H1 (cell line): ENCODE data around the gene CROCC2. TPM values are rescaled to one million over a fixed set of nuclear protein-coding genes. Genes with fewer than 3 reads are reported as not detected.

Source experiments
- CTCF ChIA-PET: fragments of 300-600 bp; sonication (Branson Sonifier 250); formaldehyde crosslinking; loops from one replicate; lab custom pipeline; 2021; ENCODE audit not compliant: partially characterized antibody; lab: Charles Lee
- POLR2A ChIA-PET: fragments of 300-600 bp; sonication (Branson Sonifier 250); formaldehyde crosslinking; loops from one replicate; lab custom pipeline; 2021; ENCODE audit warnings: inconsistent platforms; ENCODE audit not compliant: partially characterized antibody; lab: Charles Lee
- DNase-seq, 2 experiments: peaks; one replicate each; pipeline versions ENCODE4 v3.0.0 to v3.0.0-alpha.2; 2010 to 2022; ENCODE audit warnings: low spot score in 2 of 2, low read depth in 1 of 2, mixed read lengths in 1 of 2
- FAIRE-seq: peaks from 2 replicates; lab custom pipeline; 2011; peaks lifted over from hg19 to GRCh38; lab: Jason Lieb, UNC
- H2AFZ ChIP-seq: 2 replicates; pipeline ENCODE4 v1.8.1; 2012; ENCODE audit warnings: low read length, inconsistent platforms
- H2AK5ac ChIP-seq: 2 replicates; pipeline ENCODE4 v1.6.1; 2013; ENCODE audit warnings: low read depth, low read length
- H2BK120ac ChIP-seq: replicated peaks from 2 replicates; pipeline ENCODE3; 2013; ENCODE audit warnings: low read depth, low read length, inconsistent platforms
- H2BK12ac ChIP-seq: 2 replicates; pipeline ENCODE4 v1.6.1; 2013; ENCODE audit warnings: low read depth, low read length
- H2BK15ac ChIP-seq: 2 replicates; pipeline ENCODE4 v1.6.1; 2013; ENCODE audit warnings: low read length
- H2BK20ac ChIP-seq: 2 replicates; pipeline ENCODE4 v1.6.1; 2013; ENCODE audit warnings: low read length
- H2BK5ac ChIP-seq: 2 replicates; pipeline ENCODE4 v1.6.1; 2013; ENCODE audit warnings: low read depth, low read length
- H3K14ac ChIP-seq: 2 replicates; pipeline ENCODE4 v1.6.1; 2013; ENCODE audit warnings: inconsistent platforms; ENCODE audit not compliant: insufficient read length
- H3K18ac ChIP-seq: 2 replicates; pipeline ENCODE4 v1.6.1; 2013; ENCODE audit warnings: low read length; ENCODE audit errors: extremely low read depth
- H3K23ac ChIP-seq: 2 replicates; pipeline ENCODE4 v1.6.1; 2013; ENCODE audit warnings: inconsistent platforms; ENCODE audit not compliant: insufficient read length
- H3K23me2 ChIP-seq: 2 replicates; pipeline ENCODE4 v1.6.1; 2013; ENCODE audit warnings: low read depth, low read length
- H3K27ac ChIP-seq: 2 replicates; pipeline ENCODE4 v1.6.1; 2011; ENCODE audit warnings: low read depth, low read length, inconsistent platforms
- H3K27me3 ChIP-seq, 4 experiments: replicated peaks in 1 of 4; 1 replicate in 1 of 4; 2 replicates in 3 of 4; pipeline versions ENCODE4 v1.6.1 to v1.8.1; 2011 to 2013; ENCODE audit warnings: low read length in 3 of 4, mild to moderate bottlenecking in 3 of 4, inconsistent platforms in 2 of 4, mixed read lengths in 2 of 4, moderate library complexity in 1 of 4; ENCODE audit not compliant: control insufficient read depth in 3 of 4, insufficient read depth in 3 of 4; ENCODE audit errors: extremely low read depth in 1 of 4
- H3K36me3 ChIP-seq, 4 experiments: 2 replicates each; pipeline versions ENCODE4 v1.6.1 to v1.8.1; 2011 to 2013; ENCODE audit warnings: mild to moderate bottlenecking in 4 of 4, low read length in 3 of 4, moderate library complexity in 2 of 4, control low read depth in 1 of 4, inconsistent platforms in 1 of 4; ENCODE audit not compliant: insufficient read depth in 4 of 4, control insufficient read depth in 2 of 4
- H3K4ac ChIP-seq: replicated peaks from 2 replicates; pipeline ENCODE3; 2013; ENCODE audit warnings: low read length, low read depth, mixed read lengths, inconsistent platforms; ENCODE audit not compliant: insufficient read length
- H3K4me1 ChIP-seq, 4 experiments: replicated peaks in 1 of 4; 1 replicate in 1 of 4; 2 replicates in 3 of 4; pipeline versions ENCODE4 v1.6.1 to v1.8.1; 2011 to 2013; ENCODE audit warnings: low read length in 3 of 4, inconsistent platforms in 2 of 4, mixed read lengths in 1 of 4; ENCODE audit not compliant: insufficient read depth in 4 of 4, control insufficient read depth in 3 of 4
- H3K4me2 ChIP-seq, 2 experiments: 2 replicates each; pipeline versions ENCODE4 v1.6.1 to v1.8.1; 2011 to 2013; ENCODE audit warnings: low read depth in 2 of 2, low read length in 2 of 2, control low read depth in 1 of 2, inconsistent platforms in 1 of 2, mild to moderate bottlenecking in 1 of 2; ENCODE audit not compliant: insufficient read depth in 1 of 2
- H3K4me3 ChIP-seq, 4 experiments: fragments of 200-600, 300-600 bp in 1 of 4; sonication (generic), shearing (Covaris generic), sonication (Bioruptor Twin) in 1 of 4; 2 replicates each; pipeline versions ENCODE4 v1.5.1 to v1.8.1; 2011 to 2016; ENCODE audit warnings: low read length in 4 of 4, low read depth in 3 of 4, control low read depth in 2 of 4, inconsistent platforms in 2 of 4, mild to moderate bottlenecking in 2 of 4, mixed read lengths in 1 of 4, moderate library complexity in 1 of 4; ENCODE audit not compliant: insufficient read depth in 2 of 4; ENCODE audit errors: extremely low read depth in 1 of 4
- H3K56ac ChIP-seq: replicated peaks from 2 replicates; pipeline ENCODE3; 2013; ENCODE audit warnings: low read depth, mild to moderate bottlenecking, mixed read lengths, low read length, inconsistent platforms; ENCODE audit not compliant: insufficient read length
- H3K79me1 ChIP-seq: 2 replicates; pipeline ENCODE4 v1.6.1; 2013; ENCODE audit warnings: low read depth, low read length, control low read depth
- H3K79me2 ChIP-seq, 2 experiments: 2 replicates each; pipeline versions ENCODE4 v1.6.1 to v1.8.1; 2012 to 2013; ENCODE audit warnings: low read length in 2 of 2, mild to moderate bottlenecking in 2 of 2, inconsistent platforms in 1 of 2; ENCODE audit not compliant: insufficient read depth in 2 of 2, control insufficient read depth in 1 of 2
- H3K9ac ChIP-seq, 4 experiments: replicated peaks in 1 of 4; 1 replicate in 1 of 4; 2 replicates in 3 of 4; pipeline versions ENCODE4 v1.6.1 to v1.8.1; 2011 to 2013; ENCODE audit warnings: low read depth in 3 of 4, low read length in 3 of 4, control low read depth in 2 of 4, mild to moderate bottlenecking in 2 of 4, moderate library complexity in 2 of 4, inconsistent platforms in 1 of 4; ENCODE audit errors: extremely low read depth in 1 of 4
- H3K9me3 ChIP-seq, 2 experiments: 2 replicates each; pipeline versions ENCODE4 v1.6.1 to v1.8.1; 2012 to 2013; ENCODE audit warnings: mild to moderate bottlenecking in 2 of 2, moderate library complexity in 2 of 2, control low read depth in 1 of 2, inconsistent platforms in 1 of 2, low read depth in 1 of 2, low read length in 1 of 2, mixed read lengths in 1 of 2; ENCODE audit not compliant: insufficient read depth in 2 of 2
- H4K20me1 ChIP-seq, 2 experiments: replicated peaks in 1 of 2; 2 replicates each; pipeline versions ENCODE3 to v1.8.1; 2011 to 2013; ENCODE audit warnings: inconsistent platforms in 2 of 2, low read length in 2 of 2, mild to moderate bottlenecking in 1 of 2; ENCODE audit not compliant: insufficient read depth in 2 of 2, control insufficient read depth in 1 of 2
- H4K5ac ChIP-seq: 2 replicates; pipeline ENCODE4 v1.6.1; 2013; ENCODE audit warnings: low read length, low read depth, mixed read lengths, inconsistent platforms; ENCODE audit not compliant: insufficient read length
- H4K8ac ChIP-seq: 2 replicates; pipeline ENCODE4 v1.8.0; 2013; ENCODE audit warnings: mild to moderate bottlenecking, moderate library complexity, low read length, inconsistent platforms; ENCODE audit not compliant: insufficient read depth; ENCODE audit errors: extremely low read depth
- H4K91ac ChIP-seq: replicated peaks from 2 replicates; pipeline ENCODE3; 2013; ENCODE audit warnings: low read length, mixed read lengths, inconsistent platforms; ENCODE audit not compliant: insufficient read length
- BCL11A ChIP-seq, 2 experiments: IDR thresholded peaks; one replicate each; pipeline ENCODE4 v1.6.1; 2011; ENCODE audit warnings: low read depth in 2 of 2, low read length in 2 of 2, mild to moderate bottlenecking in 2 of 2
- CBX5 ChIP-seq: fragments of 300-800, 300-1000 bp; sonication (generic); IDR thresholded peaks from 2 replicates; pipeline ENCODE4 v1.7.1; 2016; ENCODE audit warnings: antibody characterized with exemption, low read length, low read depth
- CEBPB ChIP-seq: IDR thresholded peaks from 2 replicates; pipeline ENCODE4 v1.6.1; 2012; ENCODE audit warnings: low read depth, low read length
- CHD1 ChIP-seq: IDR thresholded peaks from 2 replicates; pipeline ENCODE4 v1.6.1; 2012; ENCODE audit warnings: low read depth, low read length, improper control_type of control experiment
- CHD2 ChIP-seq: IDR thresholded peaks from 2 replicates; pipeline ENCODE4 v1.6.1; 2012; ENCODE audit warnings: low read length, improper control_type of control experiment
- EP300 ChIP-seq, 2 experiments: IDR thresholded peaks; 1 replicate in 1 of 2; 2 replicates in 1 of 2; pipeline ENCODE4 v1.6.1; 2011 to 2012; ENCODE audit warnings: low read depth in 2 of 2, low read length in 2 of 2, mild to moderate bottlenecking in 2 of 2, borderline replicate concordance in 1 of 2, inconsistent platforms in 1 of 2, moderate library complexity in 1 of 2
- FOSL1 ChIP-seq: IDR thresholded peaks from 2 replicates; pipeline ENCODE4 v1.6.1; 2011; ENCODE audit warnings: mild to moderate bottlenecking, low read depth, low read length, moderate library complexity; ENCODE audit not compliant: insufficient read depth
- JUND ChIP-seq: IDR thresholded peaks from 2 replicates; pipeline ENCODE4 v1.6.1; 2011; ENCODE audit warnings: mild to moderate bottlenecking, improper control_type of control experiment, low read length
- KDM4A ChIP-seq: IDR thresholded peaks from one replicate; pipeline ENCODE4 v1.7.1; 2012; ENCODE audit warnings: low read depth, mild to moderate bottlenecking, moderate library complexity, low read length, inconsistent platforms; ENCODE audit not compliant: severe bottlenecking
- KDM5A ChIP-seq: fragments of 200-600 bp; IDR thresholded peaks from 2 replicates; pipeline ENCODE4 v1.7.1; 2012; ENCODE audit warnings: mild to moderate bottlenecking, low read length, inconsistent platforms, mixed read lengths
- POLR2A ChIP-seq, 2 experiments: IDR thresholded peaks; 1 replicate in 1 of 2; 2 replicates in 1 of 2; pipeline ENCODE4 v1.6.1; 2011; ENCODE audit warnings: low read depth in 2 of 2, low read length in 2 of 2, mild to moderate bottlenecking in 2 of 2; ENCODE audit errors: control extremely low read depth in 1 of 2
- POU5F1 ChIP-seq: IDR thresholded peaks from 2 replicates; pipeline ENCODE4 v1.6.1; 2011; ENCODE audit warnings: low read depth, mild to moderate bottlenecking, low read length, moderate library complexity
- SAP30 ChIP-seq: fragments of 300-600 bp; sonication (generic); IDR thresholded peaks from 2 replicates; pipeline ENCODE4 v1.7.1; 2012; ENCODE audit warnings: low read length, moderate library complexity, mild to moderate bottlenecking, inconsistent platforms; ENCODE audit not compliant: insufficient read depth, insufficient replicate concordance
- TEAD4 ChIP-seq: IDR thresholded peaks from 2 replicates; pipeline ENCODE4 v1.6.1; 2012; ENCODE audit warnings: low read depth, low read length, inconsistent platforms, mixed read lengths
- WGBS, 2 experiments: shearing (Covaris generic) in 1 of 2; methylation state at CpG; one replicate each; pipeline versions ENCODE4 v1.1.6 to v1.1.7; 2013 to 2015; ENCODE audit warnings: low lambda C conversion rate in 2 of 2, mixed read lengths in 2 of 2, inconsistent platforms in 1 of 2, low coverage in 1 of 2, missing lambda C conversion rate in 1 of 2; ENCODE audit not compliant: insufficient replicate concordance in 2 of 2, insufficient coverage in 1 of 2, insufficient read length in 1 of 2; ENCODE audit errors: extremely low coverage in 1 of 2, missing lambda C conversion rate in 1 of 2; 5-methylcytosine and 5-hydroxymethylcytosine counted together
- polyA plus RNA-seq, 7 experiments: library from polyadenylated mRNA; depleted of rRNA in 3 of 7; stranded (reverse) in 5 of 7; unstranded in 2 of 7; fragments of >200 nt in 5 of 7; fragments of 200-250 nt in 2 of 7; gene quantifications; 1 replicate in 5 of 7; 2 replicates in 1 of 7; 4 replicates in 1 of 7; pipeline versions ENCODE4 v1.2.1 to v1.2.3, GENCODE V29; 2011 to 2013; ENCODE audit warnings: missing spikeins in 2 of 7, mixed read lengths in 2 of 7
- total RNA-seq: library from RNA; stranded (reverse); fragmentation: NEBNext Ultra II Directional; extraction: Animal tissue kit (Norgen Biotek cat#: 25700); gene quantifications from 2 replicates; pipeline ENCODE4 v1.2.1, GENCODE V29; 2021

The CROCC2 gene
- total and polyA plus RNA-seq, 2 of the 8 experiments (the other 6 are each of a cell fraction or from before 2014, with no cell fraction given): not detected

DNA sequence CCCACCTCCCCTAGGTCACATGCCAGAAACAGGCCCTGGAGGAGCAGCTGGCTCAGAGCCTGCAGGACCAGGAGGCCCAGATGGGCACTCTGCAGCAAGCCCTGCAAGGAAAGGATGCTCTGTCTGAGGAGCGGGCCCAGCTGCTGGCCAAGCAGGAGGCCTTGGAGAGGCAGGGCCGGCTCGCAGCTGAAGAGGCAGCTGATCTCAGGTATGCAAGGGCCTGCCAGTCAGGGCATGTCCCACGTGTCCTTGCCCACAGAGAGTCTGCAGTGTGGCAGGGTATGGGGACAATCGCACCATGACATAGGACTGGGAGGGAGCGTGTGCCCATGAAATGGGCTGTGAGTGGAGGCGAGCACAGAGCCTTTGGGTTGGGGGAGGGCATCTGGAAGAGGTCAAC is 39.9 kb downstream of the CROCC2 start:
- Histone ChIP-seq H4K5ac (no peak overlapping the region), H3K9ac (no peak overlapping the region), H4K20me1 (peaks cover 0 to 4% of the 10 kb centered on the region in 2 experiments), H3K9me3 (no peaks in the 10 kb centered on the region; a peak in 1 of 4 replicates), H2BK120ac (no peak overlapping the region), H3K27ac (no peak overlapping the region), H3K79me1 (no peaks in the 10 kb centered on the region), H3K4me2 (no peak overlapping the region), H2AK5ac (no peak overlapping the region), H3K36me3 (no peaks in the 10 kb centered on the region), H4K91ac (peak overlapping the region; percentile 40), H3K23me2 (peaks cover 7% of the 10 kb centered on the region; the same call in 1 of the 2 replicates), H3K4me1 (no peaks in the 10 kb centered on the region), H3K23ac (no peak overlapping the region), H3K14ac (no peak overlapping the region), H3K27me3 (no peaks in the 10 kb centered on the region), H2BK15ac (no peak overlapping the region), H3K79me2 (no peaks in the 10 kb centered on the region), H3K4me3 (no peak overlapping the region), H3K18ac (no peak overlapping the region), H3K4ac (no peak overlapping the region), H3K56ac (peak overlapping the region; percentile 30), H4K8ac (no peak overlapping the region; the same call in 1 of the 2 replicates), H2BK5ac (no peak overlapping the region; the same call in 1 of the 2 replicates), H2BK12ac (no peak overlapping the region), H2AFZ (no peak overlapping the region), H2BK20ac (no peak overlapping the region)
- ChIA-PET CTCF (no interaction called here), POLR2A (no interaction called here)
- FAIRE-seq (no peak), DNase-seq (peak in 1 of 2 experiments; percentile 38)
- TF ChIP-seq KDM4A (no peak), POU5F1 (no peak), CBX5 (no peak), TEAD4 (no peak), SAP30 (no peak), POLR2A (IDR thresholded peaks at IDR 0.05; ENCODE audit: control extremely low read depth in 1 of 2, low read depth in 2 of 2, low read length in 2 of 2) (no peak), EP300 (IDR thresholded peaks at IDR 0.05; ENCODE audit: borderline replicate concordance in 1 of 2, low read depth in 2 of 2, low read length in 2 of 2) (no peak), JUND (no peak), CHD1 (no peak), CHD2 (no peak), FOSL1 (no peak), BCL11A (IDR thresholded peaks at IDR 0.05; ENCODE audit: low read depth in 2 of 2, low read length in 2 of 2) (no peak), KDM5A (no peak), CEBPB (no peak)
- WGBS, 2 experiments: 91% methylated on average over 6 of the region's 7 CpGs; no CpG with 5 or more reads in 1 of the 2 experiments
